Skin of body (tissue), 2 donors: Measurements from ENCODE around the gene CRB2. TPM values are rescaled to one million over a fixed set of nuclear protein-coding genes. Genes with fewer than 3 reads are reported as not detected.
A peak's percentile ranks its signal among the peaks of the same experiment; 100 is the strongest.
"Not testable (repeated sequence)": the region's sequence is repeated elsewhere in the genome, so short reads cannot be mapped to it uniquely, and the experiment has no call there.

Experiments used
- DNase-seq: peaks from one replicate; lab custom pipeline; 2025; lab: John Stamatoyannopoulos, UW
- total RNA-seq: library from RNA; depleted of rRNA; stranded (reverse); fragments of >200 nt; gene quantifications from one replicate; pipeline ENCODE4 v1.2.3, GENCODE V29; 2014

Gene CRB2
- total RNA-seq, 1 donor from 2014 or later: 0.10 TPM

GRCh38 chr9:123329329-123329955 is 26.6 kb upstream of the CRB2 start:
- no peak for DNase-seq

- no peak for DNase-seq
These were observed 24.5 kb upstream of the CRB2 start for GRCh38 chr9:123331346-123332060.

- DNase-seq: not testable (repeated sequence)
These were observed 22.8 kb upstream of the CRB2 start for GRCh38 chr9:123333058-123333669.

GRCh38 chr9:123334639-123335038 is 21.4 kb upstream of the CRB2 start:
- no peak for DNase-seq

GRCh38 chr9:123335193-123335985 is 20.6 kb upstream of the CRB2 start:
- peak; percentile 9 for DNase-seq

- no peak for DNase-seq
These were observed 20.0 kb upstream of the CRB2 start for GRCh38 chr9:123335986-123336329.

GRCh38 chr9:123336449-123336848 is 19.5 kb upstream of the CRB2 start:
- no peak for DNase-seq

- DNase-seq: no peak
These were observed 19.0 kb upstream of the CRB2 start for GRCh38 chr9:123336959-123337358.

GRCh38 chr9:123337971-123338370 is 18.0 kb upstream of the CRB2 start:
- DNase-seq: no peak

GRCh38 chr9:123338710-123339665 is 17.0 kb upstream of the CRB2 start:
- DNase-seq: no peak

GRCh38 chr9:123339666-123340510 is 16.1 kb upstream of the CRB2 start:
- no peak for DNase-seq

GRCh38 chr9:123341816-123342215 is 14.2 kb upstream of the CRB2 start:
- DNase-seq: no peak

GRCh38 chr9:123342247-123342646 is 13.8 kb upstream of the CRB2 start:
- DNase-seq: no peak

- no peak for DNase-seq
These were observed 12.4 kb upstream of the CRB2 start for GRCh38 chr9:123343443-123344191.

- no peak for DNase-seq
These were observed 11.6 kb upstream of the CRB2 start for GRCh38 chr9:123344192-123344949.

GRCh38 chr9:123345567-123345955 is 10.4 kb upstream of the CRB2 start:
- no peak for DNase-seq

GRCh38 chr9:123346026-123346425 is 10.0 kb upstream of the CRB2 start:
- no peak for DNase-seq

GRCh38 chr9:123346826-123347225 is 9.2 kb upstream of the CRB2 start:
- no peak for DNase-seq
